ENCODE measurements around the gene CD101.

DNA sequence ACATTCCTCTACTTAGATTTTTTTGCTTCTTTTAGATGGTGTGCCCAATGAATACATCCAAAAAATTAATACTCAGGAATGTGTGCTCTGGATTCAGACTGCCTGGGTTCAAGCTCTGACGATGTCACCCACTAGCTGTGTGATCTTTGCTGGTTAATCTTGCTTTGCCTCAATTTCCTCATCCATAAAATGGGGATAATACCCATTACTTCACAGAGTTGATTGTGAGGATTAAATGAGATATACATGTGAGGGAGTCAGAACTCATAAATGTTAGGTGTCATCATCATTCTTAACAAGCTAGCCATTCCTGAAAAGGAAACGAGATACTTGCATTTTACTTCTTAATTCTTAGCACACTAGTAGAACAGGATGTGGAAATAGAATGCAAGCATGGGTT lies 45.7 kb downstream of the CD101 start:
- TF ChIP-seq, protein P1, sequence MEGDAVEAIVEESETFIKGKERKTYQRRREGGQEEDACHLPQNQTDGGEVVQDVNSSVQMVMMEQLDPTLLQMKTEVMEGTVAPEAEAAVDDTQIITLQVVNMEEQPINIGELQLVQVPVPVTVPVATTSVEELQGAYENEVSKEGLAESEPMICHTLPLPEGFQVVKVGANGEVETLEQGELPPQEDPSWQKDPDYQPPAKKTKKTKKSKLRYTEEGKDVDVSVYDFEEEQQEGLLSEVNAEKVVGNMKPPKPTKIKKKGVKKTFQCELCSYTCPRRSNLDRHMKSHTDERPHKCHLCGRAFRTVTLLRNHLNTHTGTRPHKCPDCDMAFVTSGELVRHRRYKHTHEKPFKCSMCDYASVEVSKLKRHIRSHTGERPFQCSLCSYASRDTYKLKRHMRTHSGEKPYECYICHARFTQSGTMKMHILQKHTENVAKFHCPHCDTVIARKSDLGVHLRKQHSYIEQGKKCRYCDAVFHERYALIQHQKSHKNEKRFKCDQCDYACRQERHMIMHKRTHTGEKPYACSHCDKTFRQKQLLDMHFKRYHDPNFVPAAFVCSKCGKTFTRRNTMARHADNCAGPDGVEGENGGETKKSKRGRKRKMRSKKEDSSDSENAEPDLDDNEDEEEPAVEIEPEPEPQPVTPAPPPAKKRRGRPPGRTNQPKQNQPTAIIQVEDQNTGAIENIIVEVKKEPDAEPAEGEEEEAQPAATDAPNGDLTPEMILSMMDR (IDR thresholded peaks at IDR 0.05) = no peak
- no peak for TF ChIP-seq POLR2A (IDR thresholded peaks at IDR 0.05)

All from esophagus squamous epithelium (tissue), 4 donors.